GM23338 (cell line): ENCODE results near the gene LHB. TPM values are rescaled to one million over a fixed set of nuclear protein-coding genes. Genes with fewer than 3 reads are reported as not detected.

ENCODE experiments used
- ATAC-seq: fragments of 200-7000 bp; cut with Tn5 transposase; 3 replicates; pipeline ENCODE4 v1.9.1; 2020
- DNase-seq: peaks from one replicate; pipeline ENCODE4 v3.0.0-alpha.2; 2015; ENCODE audit warnings: low spot score
- H2AFZ ChIP-seq: fragments of 200-600 bp; sonication (generic); 2 replicates; pipeline ENCODE4 v1.8.0; 2016; ENCODE audit warnings: antibody characterized with exemption, mild to moderate bottlenecking, moderate library complexity
- H3F3A ChIP-seq: fragments of 200-600 bp; sonication (generic); replicated peaks from 2 replicates; pipeline ENCODE4 v1.8.0; 2017; ENCODE audit warnings: antibody characterized with exemption, mixed run types, low read depth
- H3K27ac ChIP-seq: fragments of 200-600 bp; sonication (generic); 2 replicates; pipeline ENCODE4 v1.6.1; 2016; ENCODE audit warnings: low read depth
- H3K27me3 ChIP-seq: fragments of 200-600 bp; sonication (generic); 2 replicates; pipeline ENCODE4 v1.8.0; 2016; ENCODE audit warnings: mild to moderate bottlenecking, mixed run types, moderate library complexity; ENCODE audit not compliant: insufficient read depth
- H3K36me3 ChIP-seq: fragments of 200-600 bp; sonication (generic); 2 replicates; pipeline ENCODE4 v1.8.0; 2016; ENCODE audit warnings: mild to moderate bottlenecking; ENCODE audit not compliant: insufficient read depth
- H3K4me1 ChIP-seq: fragments of 200-600 bp; sonication (generic); 2 replicates; pipeline ENCODE4 v1.8.0; 2016; ENCODE audit warnings: mild to moderate bottlenecking, moderate library complexity; ENCODE audit not compliant: insufficient read depth
- H3K4me2 ChIP-seq: fragments of 200-600 bp; sonication (generic); 2 replicates; pipeline ENCODE4 v1.7.1; 2017; ENCODE audit warnings: mixed run types
- H3K4me3 ChIP-seq: fragments of 200-600 bp; sonication (generic); 2 replicates; pipeline ENCODE4 v1.6.1; 2016; ENCODE audit warnings: mixed run types
- H3K79me2 ChIP-seq: fragments of 200-600 bp; sonication (generic); replicated peaks from 2 replicates; pipeline ENCODE4 v1.8.0; 2017; ENCODE audit warnings: mild to moderate bottlenecking; ENCODE audit not compliant: insufficient read depth
- H3K9me2 ChIP-seq: fragments of 200-600 bp; sonication (generic); 2 replicates; pipeline ENCODE4 v1.8.0; 2017; ENCODE audit not compliant: insufficient read depth
- H4K20me1 ChIP-seq: fragments of 200-600 bp; sonication (generic); replicated peaks from 2 replicates; pipeline ENCODE4 v1.8.0; 2017; ENCODE audit warnings: mild to moderate bottlenecking; ENCODE audit not compliant: insufficient read depth
- H3K27ac Mint-ChIP-seq: 2 replicates; pipeline ENCODE4 v1.8.0; 2020; ENCODE audit warnings: inconsistent platforms, mild to moderate bottlenecking, moderate library complexity, mixed read lengths
- H3K27me3 Mint-ChIP-seq: 3 replicates; pipeline ENCODE4 v1.8.0; 2022; ENCODE audit warnings: low read depth, mild to moderate bottlenecking, moderate library complexity, mixed read lengths, inconsistent platforms; ENCODE audit not compliant: insufficient read depth, poor library complexity
- H3K36me3 Mint-ChIP-seq: 3 replicates; pipeline ENCODE4 v1.8.0; 2021; ENCODE audit warnings: low read depth, mild to moderate bottlenecking, inconsistent platforms, moderate library complexity, mixed read lengths
- H3K4me1 Mint-ChIP-seq: 3 replicates; pipeline ENCODE4 v1.8.0; 2020; ENCODE audit warnings: mild to moderate bottlenecking, inconsistent platforms, mixed read lengths
- H3K4me3 Mint-ChIP-seq: 3 replicates; pipeline ENCODE4 v1.8.0; 2021; ENCODE audit warnings: moderate library complexity, mild to moderate bottlenecking, inconsistent platforms, mixed read lengths
- H3K9me3 Mint-ChIP-seq: 3 replicates; pipeline ENCODE4 v1.8.0; 2020; ENCODE audit warnings: moderate library complexity, mild to moderate bottlenecking, inconsistent platforms, mixed read lengths
- NANOG ChIP-seq: IDR thresholded peaks from 2 replicates; pipeline ENCODE4 v1.6.1; 2016; ENCODE audit warnings: antibody characterized with exemption, borderline replicate concordance
- POLR2AphosphoS5 ChIP-seq: IDR thresholded peaks from 2 replicates; pipeline ENCODE4 v1.6.1; 2016; ENCODE audit warnings: antibody characterized with exemption, low read depth
- STAT1 ChIP-seq: IDR thresholded peaks from one replicate; pipeline ENCODE4 v1.6.1; 2016; ENCODE audit warnings: antibody characterized with exemption; ENCODE audit not compliant: unreplicated experiment
- ZNF114 ChIP-seq: fragments of 250-450 bp; sonication (Bioruptor Pico); IDR thresholded peaks from 2 replicates; pipeline ENCODE4 v1.5.0; 2020; ENCODE audit warnings: mild to moderate bottlenecking, moderate library complexity
- ZNF331 ChIP-seq: fragments of 250-450 bp; sonication (Bioruptor Pico); IDR thresholded peaks from 2 replicates; pipeline ENCODE4 v1.5.0; 2020; ENCODE audit warnings: low read depth, mild to moderate bottlenecking, moderate library complexity
- polyA plus RNA-seq: library from polyadenylated mRNA; unstranded; fragments of >200 nt; fragmentation: Nextera tagmentation; extraction: Ambion mirVana; gene quantifications from 2 replicates; pipeline ENCODE4 v1.2.1, GENCODE V29; 2016
- total RNA-seq: library from RNA; depleted of rRNA; stranded (reverse); fragments of >200 nt; shearing (Covaris generic); gene quantifications from 2 replicates; pipeline ENCODE4 v1.2.3, GENCODE V29; 2014
- TF ChIP-seq, protein P1 (sequence below): fragments of 250-450 bp; sonication (Bioruptor Pico); IDR thresholded peaks from 2 replicates; pipeline ENCODE4 v1.5.0; 2020; ENCODE audit warnings: mild to moderate bottlenecking, moderate library complexity

Gene LHB
- total and polyA plus RNA-seq, 2 experiments from 2014 or later: 0.76 TPM; not detected in 1

DNA sequence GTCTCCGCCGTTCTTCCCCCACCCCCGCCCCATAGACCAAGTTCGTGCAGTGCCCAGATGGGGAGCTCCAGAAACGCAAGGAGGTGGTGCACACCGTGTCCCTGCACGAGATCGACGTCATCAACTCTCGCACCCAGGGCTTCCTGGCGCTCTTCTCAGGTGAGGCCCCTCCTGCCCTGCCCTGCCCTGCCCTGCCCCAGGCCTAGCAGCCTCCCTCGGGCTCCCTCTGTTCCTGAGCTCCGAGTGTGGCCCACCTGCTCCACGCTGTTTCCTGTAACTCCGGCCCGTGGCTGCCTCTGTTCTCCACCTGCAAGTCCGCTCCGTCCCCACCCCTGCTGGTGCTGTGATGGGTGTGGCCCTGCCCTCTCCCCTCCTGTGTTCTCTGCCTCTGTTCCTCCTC, 6.4 kb downstream of the LHB start (continued):
- TF ChIP-seq, protein P1, sequence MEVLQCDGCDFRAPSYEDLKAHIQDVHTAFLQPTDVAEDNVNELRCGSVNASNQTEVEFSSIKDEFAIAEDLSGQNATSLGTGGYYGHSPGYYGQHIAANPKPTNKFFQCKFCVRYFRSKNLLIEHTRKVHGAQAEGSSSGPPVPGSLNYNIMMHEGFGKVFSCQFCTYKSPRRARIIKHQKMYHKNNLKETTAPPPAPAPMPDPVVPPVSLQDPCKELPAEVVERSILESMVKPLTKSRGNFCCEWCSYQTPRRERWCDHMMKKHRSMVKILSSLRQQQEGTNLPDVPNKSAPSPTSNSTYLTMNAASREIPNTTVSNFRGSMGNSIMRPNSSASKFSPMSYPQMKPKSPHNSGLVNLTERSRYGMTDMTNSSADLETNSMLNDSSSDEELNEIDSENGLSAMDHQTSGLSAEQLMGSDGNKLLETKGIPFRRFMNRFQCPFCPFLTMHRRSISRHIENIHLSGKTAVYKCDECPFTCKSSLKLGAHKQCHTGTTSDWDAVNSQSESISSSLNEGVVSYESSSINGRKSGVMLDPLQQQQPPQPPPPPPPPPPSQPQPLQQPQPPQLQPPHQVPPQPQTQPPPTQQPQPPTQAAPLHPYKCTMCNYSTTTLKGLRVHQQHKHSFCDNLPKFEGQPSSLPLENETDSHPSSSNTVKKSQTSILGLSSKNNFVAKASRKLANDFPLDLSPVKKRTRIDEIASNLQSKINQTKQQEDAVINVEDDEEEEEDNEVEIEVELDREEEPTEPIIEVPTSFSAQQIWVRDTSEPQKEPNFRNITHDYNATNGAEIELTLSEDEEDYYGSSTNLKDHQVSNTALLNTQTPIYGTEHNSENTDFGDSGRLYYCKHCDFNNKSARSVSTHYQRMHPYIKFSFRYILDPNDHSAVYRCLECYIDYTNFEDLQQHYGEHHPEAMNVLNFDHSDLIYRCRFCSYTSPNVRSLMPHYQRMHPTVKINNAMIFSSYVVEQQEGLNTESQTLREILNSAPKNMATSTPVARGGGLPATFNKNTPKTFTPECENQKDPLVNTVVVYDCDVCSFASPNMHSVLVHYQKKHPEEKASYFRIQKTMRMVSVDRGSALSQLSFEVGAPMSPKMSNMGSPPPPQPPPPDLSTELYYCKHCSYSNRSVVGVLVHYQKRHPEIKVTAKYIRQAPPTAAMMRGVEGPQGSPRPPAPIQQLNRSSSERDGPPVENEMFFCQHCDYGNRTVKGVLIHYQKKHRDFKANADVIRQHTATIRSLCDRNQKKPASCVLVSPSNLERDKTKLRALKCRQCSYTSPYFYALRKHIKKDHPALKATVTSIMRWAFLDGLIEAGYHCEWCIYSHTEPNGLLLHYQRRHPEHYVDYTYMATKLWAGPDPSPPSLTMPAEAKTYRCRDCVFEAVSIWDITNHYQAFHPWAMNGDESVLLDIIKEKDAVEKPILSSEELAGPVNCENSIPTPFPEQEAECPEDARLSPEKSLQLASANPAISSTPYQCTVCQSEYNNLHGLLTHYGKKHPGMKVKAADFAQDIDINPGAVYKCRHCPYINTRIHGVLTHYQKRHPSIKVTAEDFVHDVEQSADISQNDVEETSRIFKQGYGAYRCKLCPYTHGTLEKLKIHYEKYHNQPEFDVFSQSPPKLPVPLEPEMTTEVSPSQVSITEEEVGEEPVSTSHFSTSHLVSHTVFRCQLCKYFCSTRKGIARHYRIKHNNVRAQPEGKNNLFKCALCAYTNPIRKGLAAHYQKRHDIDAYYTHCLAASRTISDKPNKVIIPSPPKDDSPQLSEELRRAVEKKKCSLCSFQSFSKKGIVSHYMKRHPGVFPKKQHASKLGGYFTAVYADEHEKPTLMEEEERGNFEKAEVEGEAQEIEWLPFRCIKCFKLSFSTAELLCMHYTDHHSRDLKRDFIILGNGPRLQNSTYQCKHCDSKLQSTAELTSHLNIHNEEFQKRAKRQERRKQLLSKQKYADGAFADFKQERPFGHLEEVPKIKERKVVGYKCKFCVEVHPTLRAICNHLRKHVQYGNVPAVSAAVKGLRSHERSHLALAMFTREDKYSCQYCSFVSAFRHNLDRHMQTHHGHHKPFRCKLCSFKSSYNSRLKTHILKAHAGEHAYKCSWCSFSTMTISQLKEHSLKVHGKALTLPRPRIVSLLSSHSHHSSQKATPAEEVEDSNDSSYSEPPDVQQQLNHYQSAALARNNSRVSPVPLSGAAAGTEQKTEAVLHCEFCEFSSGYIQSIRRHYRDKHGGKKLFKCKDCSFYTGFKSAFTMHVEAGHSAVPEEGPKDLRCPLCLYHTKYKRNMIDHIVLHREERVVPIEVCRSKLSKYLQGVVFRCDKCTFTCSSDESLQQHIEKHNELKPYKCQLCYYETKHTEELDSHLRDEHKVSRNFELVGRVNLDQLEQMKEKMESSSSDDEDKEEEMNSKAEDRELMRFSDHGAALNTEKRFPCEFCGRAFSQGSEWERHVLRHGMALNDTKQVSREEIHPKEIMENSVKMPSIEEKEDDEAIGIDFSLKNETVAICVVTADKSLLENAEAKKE: no peak

DNA sequence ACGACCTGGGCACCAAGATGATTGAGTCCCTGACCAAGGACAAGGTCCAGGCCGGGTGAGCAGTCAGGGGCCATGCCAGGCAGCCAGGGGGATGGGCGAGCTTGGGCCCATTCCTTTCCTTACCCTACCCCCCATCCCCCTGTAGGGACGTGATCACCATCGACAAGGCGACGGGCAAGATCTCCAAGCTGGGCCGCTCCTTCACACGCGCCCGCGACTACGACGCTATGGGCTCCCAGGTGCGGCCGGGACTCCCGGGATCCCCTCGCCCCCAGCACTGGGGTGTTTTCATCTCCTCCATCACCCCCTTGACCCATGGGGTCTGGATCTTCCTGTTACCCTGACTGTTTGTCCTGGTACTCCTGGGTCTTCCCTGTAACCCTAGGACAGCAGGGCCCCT, 7.1 kb downstream of the LHB start:
- H3K9me3 Mint-ChIP-seq: no peaks in the 10 kb centered on the region; the same call in 2 of the 3 replicates
- Histone ChIP-seq H3F3A (no peaks in the 10 kb centered on the region), H3K36me3 (peaks cover 16% of the 10 kb centered on the region), H3K4me1 (no peaks in the 10 kb centered on the region), H4K20me1 (no peaks in the 10 kb centered on the region; the same call in 1 of the 2 replicates), H3K79me2 (no peaks in the 10 kb centered on the region), H3K4me2 (no peak overlapping the region), H3K4me3 (no peak overlapping the region), H3K27ac (no peak overlapping the region), H3K9me2 (no peaks in the 10 kb centered on the region), H3K27me3 (no peaks in the 10 kb centered on the region), H2AFZ (no peak overlapping the region)
- H3K36me3 Mint-ChIP-seq: peaks cover 74% of the 10 kb centered on the region
- ATAC-seq (no peak), DNase-seq (no peak)
- H3K27me3 Mint-ChIP-seq: peaks cover 7% of the 10 kb centered on the region
- no peak overlapping the region for H3K27ac Mint-ChIP-seq
- H3K4me1 Mint-ChIP-seq: no peaks in the 10 kb centered on the region
- TF ChIP-seq NANOG (no peak), ZNF331 (CRISPR knock-in tag) (no peak), POLR2AphosphoS5 (no peak), STAT1 (no peak), ZNF114 (CRISPR knock-in tag) (no peak)
- TF ChIP-seq, protein P1: no peak
- no peak overlapping the region for H3K4me3 Mint-ChIP-seq
